IPS-18a (cell line): Measurements from ENCODE around the gene OAS2.

ENCODE experiments used
- H3K27ac ChIP-seq: one replicate; pipeline ENCODE4 v1.5.1; 2013; ENCODE audit warnings: low read length
- H3K27me3 ChIP-seq: one replicate; pipeline ENCODE4 v1.6.1; 2013; ENCODE audit warnings: mild to moderate bottlenecking, low read length; ENCODE audit not compliant: control insufficient read depth, insufficient read depth
- H3K36me3 ChIP-seq: one replicate; pipeline ENCODE4 v1.6.1; 2013; ENCODE audit warnings: low read depth, low read length; ENCODE audit not compliant: control insufficient read depth
- H3K4me1 ChIP-seq: one replicate; pipeline ENCODE4 v1.6.1; 2013; ENCODE audit warnings: low read depth, low read length; ENCODE audit not compliant: control insufficient read depth
- H3K4me3 ChIP-seq: one replicate; pipeline ENCODE4 v1.5.1; 2013; ENCODE audit warnings: low read length
- H3K9ac ChIP-seq: one replicate; pipeline ENCODE4 v1.6.1; 2013; ENCODE audit warnings: mild to moderate bottlenecking, low read length, moderate library complexity
- H3K9me3 ChIP-seq: one replicate; pipeline ENCODE4 v1.6.1; 2013; ENCODE audit warnings: low read depth, low read length; ENCODE audit not compliant: control insufficient read depth

The OAS2 gene

GRCh38 chr12:112961536-112961935 is 16.8 kb upstream of the OAS2 start:
- Histone ChIP-seq H3K36me3 (no peaks in the 10 kb centered on the region), H3K9ac (no peak overlapping the region), H3K4me1 (no peaks in the 10 kb centered on the region), H3K27ac (no peak overlapping the region), H3K27me3 (no peaks in the 10 kb centered on the region), H3K4me3 (no peak overlapping the region), H3K9me3 (peaks cover 12% of the 10 kb centered on the region)

DNA sequence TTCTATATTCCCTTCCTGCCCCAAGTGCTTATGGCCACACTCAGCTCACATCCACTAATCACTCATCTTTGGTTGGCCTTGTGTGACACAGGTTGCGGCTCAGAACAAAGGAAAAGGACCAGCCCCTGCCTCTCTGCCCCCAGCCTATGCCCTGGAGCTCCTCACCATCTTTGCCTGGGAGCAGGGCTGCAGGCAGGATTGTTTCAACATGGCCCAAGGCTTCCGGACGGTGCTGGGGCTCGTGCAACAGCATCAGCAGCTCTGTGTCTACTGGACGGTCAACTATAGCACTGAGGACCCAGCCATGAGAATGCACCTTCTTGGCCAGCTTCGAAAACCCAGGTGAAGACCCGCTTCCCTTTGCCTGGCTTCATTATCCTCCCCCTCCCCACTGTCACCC is 15.8 kb upstream of the OAS2 start:
- Histone ChIP-seq H3K27me3 (no peaks in the 10 kb centered on the region), H3K27ac (no peak overlapping the region), H3K9ac (no peak overlapping the region), H3K4me1 (no peaks in the 10 kb centered on the region), H3K36me3 (no peaks in the 10 kb centered on the region), H3K9me3 (peaks cover 12% of the 10 kb centered on the region), H3K4me3 (no peak overlapping the region)

GRCh38 chr12:112963227-112963861 is 15.0 kb upstream of the OAS2 start:
- no peaks in the 10 kb centered on the region for H3K27me3 ChIP-seq
- H3K36me3 ChIP-seq: no peaks in the 10 kb centered on the region
- peaks cover 12% of the 10 kb centered on the region for H3K9me3 ChIP-seq
- H3K4me1 ChIP-seq: no peaks in the 10 kb centered on the region
- no peak overlapping the region for H3K4me3 ChIP-seq
- H3K9ac ChIP-seq: no peak overlapping the region
- no peak overlapping the region for H3K27ac ChIP-seq

GRCh38 chr12:112964067-112964670 is 14.2 kb upstream of the OAS2 start:
- H3K9ac ChIP-seq: no peak overlapping the region
- peaks cover 9% of the 10 kb centered on the region for H3K9me3 ChIP-seq
- H3K27me3 ChIP-seq: no peaks in the 10 kb centered on the region
- no peak overlapping the region for H3K4me3 ChIP-seq
- no peaks in the 10 kb centered on the region for H3K36me3 ChIP-seq
- no peaks in the 10 kb centered on the region for H3K4me1 ChIP-seq
- H3K27ac ChIP-seq: no peak overlapping the region

DNA sequence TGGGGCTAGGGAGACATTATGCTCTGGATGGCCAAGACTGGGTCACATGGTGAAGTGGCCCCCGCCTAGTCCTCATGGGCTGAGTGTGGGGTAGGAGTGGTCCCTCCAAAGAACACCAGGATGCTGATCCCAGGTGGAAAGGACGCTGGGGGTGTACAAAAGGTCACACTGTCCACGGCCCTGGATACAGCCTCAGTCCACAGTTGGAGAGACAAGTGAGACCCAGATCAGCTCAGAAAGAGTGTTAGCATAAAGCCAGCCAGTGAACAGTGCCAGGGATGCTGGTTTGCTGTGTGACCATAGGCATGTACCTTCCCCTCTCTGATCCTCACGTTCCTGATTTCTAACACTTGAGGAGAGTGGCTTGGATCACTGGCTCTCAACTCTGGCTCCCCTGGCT is 13.4 kb upstream of the OAS2 start:
- H3K4me1 ChIP-seq: no peaks in the 10 kb centered on the region
- peaks cover 5% of the 10 kb centered on the region for H3K9me3 ChIP-seq
- no peak overlapping the region for H3K4me3 ChIP-seq
- H3K27ac ChIP-seq: no peak overlapping the region
- H3K27me3 ChIP-seq: no peaks in the 10 kb centered on the region
- no peak overlapping the region for H3K9ac ChIP-seq
- H3K36me3 ChIP-seq: no peaks in the 10 kb centered on the region

GRCh38 chr12:112965643-112966042 is 12.7 kb upstream of the OAS2 start:
- no peak overlapping the region for H3K4me3 ChIP-seq
- no peaks in the 10 kb centered on the region for H3K4me1 ChIP-seq
- H3K9ac ChIP-seq: no peak overlapping the region
- H3K36me3 ChIP-seq: no peaks in the 10 kb centered on the region
- no peak overlapping the region for H3K27ac ChIP-seq
- H3K27me3 ChIP-seq: no peaks in the 10 kb centered on the region
- H3K9me3 ChIP-seq: no peaks in the 10 kb centered on the region

GRCh38 chr12:112967306-112967705 is 11.0 kb upstream of the OAS2 start:
- Histone ChIP-seq H3K9ac (no peak overlapping the region), H3K36me3 (no peaks in the 10 kb centered on the region), H3K27me3 (no peaks in the 10 kb centered on the region)

GRCh38 chr12:112967858-112968257 is 10.5 kb upstream of the OAS2 start:
- no peak overlapping the region for H3K27ac ChIP-seq
- H3K4me3 ChIP-seq: no peak overlapping the region
- no peaks in the 10 kb centered on the region for H3K36me3 ChIP-seq
- no peaks in the 10 kb centered on the region for H3K4me1 ChIP-seq
- no peaks in the 10 kb centered on the region for H3K9me3 ChIP-seq
- no peaks in the 10 kb centered on the region for H3K27me3 ChIP-seq
- no peak overlapping the region for H3K9ac ChIP-seq

More at GRCh38 chr12:112967306-112967705, 11.0 kb upstream of the OAS2 start:
- H3K9me3 ChIP-seq: no peaks in the 10 kb centered on the region
- H3K4me1 ChIP-seq: no peaks in the 10 kb centered on the region
- no peak overlapping the region for H3K4me3 ChIP-seq
- H3K27ac ChIP-seq: no peak overlapping the region

- no peak overlapping the region for H3K9ac ChIP-seq
- H3K36me3 ChIP-seq: no peaks in the 10 kb centered on the region
- no peaks in the 10 kb centered on the region for H3K9me3 ChIP-seq
- no peak overlapping the region for H3K4me3 ChIP-seq
- H3K4me1 ChIP-seq: no peaks in the 10 kb centered on the region
- H3K27me3 ChIP-seq: no peaks in the 10 kb centered on the region
- H3K27ac ChIP-seq: no peak overlapping the region
These were observed 8.6 kb upstream of the OAS2 start for GRCh38 chr12:112969547-112970306.

GRCh38 chr12:112970391-112970790 is 7.9 kb upstream of the OAS2 start:
- Histone ChIP-seq H3K4me3 (no peak overlapping the region), H3K9ac (no peak overlapping the region), H3K36me3 (no peaks in the 10 kb centered on the region)

GRCh38 chr12:112971248-112971647 is 7.1 kb upstream of the OAS2 start:
- no peak overlapping the region for H3K4me3 ChIP-seq
- no peaks in the 10 kb centered on the region for H3K36me3 ChIP-seq
- no peaks in the 10 kb centered on the region for H3K4me1 ChIP-seq
- no peaks in the 10 kb centered on the region for H3K9me3 ChIP-seq
- no peaks in the 10 kb centered on the region for H3K27me3 ChIP-seq
- no peak overlapping the region for H3K27ac ChIP-seq
- H3K9ac ChIP-seq: no peak overlapping the region

More at GRCh38 chr12:112970391-112970790, 7.9 kb upstream of the OAS2 start:
- no peaks in the 10 kb centered on the region for H3K9me3 ChIP-seq
- no peaks in the 10 kb centered on the region for H3K4me1 ChIP-seq
- H3K27me3 ChIP-seq: no peaks in the 10 kb centered on the region
- H3K27ac ChIP-seq: no peak overlapping the region
